SU-DHL-6 (cell line): ENCODE data around the gene DCTPP1.

ENCODE experiments used
- CTCF ChIP-seq: fragments of 200-600 bp; sonication (generic); IDR thresholded peaks from one replicate; pipeline ENCODE4 v1.5.1; 2017; ENCODE audit warnings: antibody characterized with exemption, mild to moderate bottlenecking, low read length, moderate library complexity; ENCODE audit not compliant: insufficient read depth, poor library complexity, severe bottlenecking
- EZH2phosphoT487 ChIP-seq: fragments of 200-600 bp; sonication (generic), shearing (Covaris generic); conservative IDR thresholded peaks from 2 replicates; pipeline ENCODE4 v1.6.1; 2018; ENCODE audit warnings: mild to moderate bottlenecking, antibody characterized with exemption, low read length, moderate library complexity, mixed read lengths

- TF ChIP-seq CTCF = no peak
- TF ChIP-seq EZH2phosphoT487 = no peak
Observed at GRCh38 chr16:30445149-30445407, 15.2 kb upstream of the DCTPP1 start.
